ENCODE measurements around the gene CES2.

Gene CES2

GRCh38 chr16:66891360-66891759 lies 44.0 kb upstream of the CES2 start:
- Histone ChIP-seq H3K4me3 (ENCODE audit: low read length, poor library complexity, severe bottlenecking) (no peak overlapping the region), H3K79me2 (ENCODE audit: insufficient read depth, low read length) (peaks cover 18% of the 10 kb centered on the region), H3K9me2 (replicated peaks; ENCODE audit: low read depth, low read length) (no peaks in the 10 kb centered on the region), H3K4me2 (ENCODE audit: low read depth, low read length, poor library complexity, severe bottlenecking) (no peak overlapping the region), H3K9me3 (ENCODE audit: insufficient read depth, low read depth, low read length) (no peaks in the 10 kb centered on the region), H3K4me1 (ENCODE audit: insufficient read depth, low read length, poor library complexity, severe bottlenecking) (peaks cover 15% of the 10 kb centered on the region), H3K27me3 (ENCODE audit: insufficient read depth, low read length, poor library complexity, severe bottlenecking) (no peaks in the 10 kb centered on the region), H3K36me3 (ENCODE audit: insufficient read depth, low read length) (peaks cover 2% of the 10 kb centered on the region; the same call in 1 of the 2 replicates), H4K20me1 (ENCODE audit: insufficient read depth, low read length, poor library complexity, severe bottlenecking) (peaks cover under 1% of the 10 kb centered on the region), H3F3A (ENCODE audit: low read depth) (no peaks in the 10 kb centered on the region), H2AFZ (ENCODE audit: low read length) (no peak overlapping the region), H3K9ac (ENCODE audit: low read depth, low read length, poor library complexity, severe bottlenecking) (no peak overlapping the region)
- TF ChIP-seq EZH2phosphoT487 (IDR thresholded peaks at IDR 0.05; ENCODE audit: borderline replicate concordance), result no peak

GRCh38 chr16:66891797-66892196 lies 43.5 kb upstream of the CES2 start:
- H4K20me1 ChIP-seq (ENCODE audit: insufficient read depth, low read length, poor library complexity, severe bottlenecking), result no peaks in the 10 kb centered on the region
- H3K79me2 ChIP-seq (ENCODE audit: insufficient read depth, low read length), result peaks cover 14% of the 10 kb centered on the region
- H3K4me1 ChIP-seq (ENCODE audit: insufficient read depth, low read length, poor library complexity, severe bottlenecking), result peaks cover 11% of the 10 kb centered on the region
- H3K36me3 ChIP-seq (ENCODE audit: insufficient read depth, low read length), result no peaks in the 10 kb centered on the region
- H2AFZ ChIP-seq (ENCODE audit: low read length), result no peak overlapping the region
- H3K9me2 ChIP-seq (replicated peaks; ENCODE audit: low read depth, low read length), result no peaks in the 10 kb centered on the region
- no peak overlapping the region for H3K4me2 ChIP-seq (ENCODE audit: low read depth, low read length, poor library complexity, severe bottlenecking)
- TF ChIP-seq EZH2phosphoT487 (IDR thresholded peaks at IDR 0.05; ENCODE audit: borderline replicate concordance) (no peak), CTCF (conservative IDR thresholded peaks at IDR 0.05; ENCODE audit: low read length) (no peak)
- no peaks in the 10 kb centered on the region for H3K27me3 ChIP-seq (ENCODE audit: insufficient read depth, low read length, poor library complexity, severe bottlenecking)
- H3K9ac ChIP-seq (ENCODE audit: low read depth, low read length, poor library complexity, severe bottlenecking), result no peak overlapping the region
- H3K4me3 ChIP-seq (ENCODE audit: low read length, poor library complexity, severe bottlenecking), result no peak overlapping the region
- H3K9me3 ChIP-seq (ENCODE audit: insufficient read depth, low read depth, low read length), result no peaks in the 10 kb centered on the region
- no peaks in the 10 kb centered on the region for H3F3A ChIP-seq (ENCODE audit: low read depth)

- Histone ChIP-seq H3K9me2 (replicated peaks; ENCODE audit: low read depth, low read length) (no peaks in the 10 kb centered on the region), H3K27me3 (ENCODE audit: insufficient read depth, low read length, poor library complexity, severe bottlenecking) (no peaks in the 10 kb centered on the region), H3K79me2 (ENCODE audit: insufficient read depth, low read length) (no peaks in the 10 kb centered on the region), H2AFZ (ENCODE audit: low read length) (no peak overlapping the region), H3K36me3 (ENCODE audit: insufficient read depth, low read length) (no peaks in the 10 kb centered on the region), H3K4me3 (ENCODE audit: low read length, poor library complexity, severe bottlenecking) (no peak overlapping the region), H4K20me1 (ENCODE audit: insufficient read depth, low read length, poor library complexity, severe bottlenecking) (no peaks in the 10 kb centered on the region), H3K9me3 (ENCODE audit: insufficient read depth, low read depth, low read length) (no peaks in the 10 kb centered on the region), H3K9ac (ENCODE audit: low read depth, low read length, poor library complexity, severe bottlenecking) (no peak overlapping the region), H3F3A (ENCODE audit: low read depth) (no peaks in the 10 kb centered on the region), H3K4me2 (ENCODE audit: low read depth, low read length, poor library complexity, severe bottlenecking) (no peak overlapping the region), H3K4me1 (ENCODE audit: insufficient read depth, low read length, poor library complexity, severe bottlenecking) (peaks cover 4% of the 10 kb centered on the region)
- TF ChIP-seq CTCF (conservative IDR thresholded peaks at IDR 0.05; ENCODE audit: low read length), result no peak
- TF ChIP-seq EZH2phosphoT487 (IDR thresholded peaks at IDR 0.05; ENCODE audit: borderline replicate concordance), result no peak
These were observed 41.3 kb upstream of the CES2 start for GRCh38 chr16:66894055-66894454.

- H3K79me2 ChIP-seq (ENCODE audit: insufficient read depth, low read length), result no peaks in the 10 kb centered on the region
- no peak overlapping the region for H2AFZ ChIP-seq (ENCODE audit: low read length)
- H3K27me3 ChIP-seq (ENCODE audit: insufficient read depth, low read length, poor library complexity, severe bottlenecking), result no peaks in the 10 kb centered on the region
- peak; percentile 85 for TF ChIP-seq CTCF (conservative IDR thresholded peaks at IDR 0.05; ENCODE audit: low read length)
- no peak for TF ChIP-seq EZH2phosphoT487 (IDR thresholded peaks at IDR 0.05; ENCODE audit: borderline replicate concordance)
- no peaks in the 10 kb centered on the region for H3K9me3 ChIP-seq (ENCODE audit: insufficient read depth, low read depth, low read length)
- no peaks in the 10 kb centered on the region for H3K9me2 ChIP-seq (replicated peaks; ENCODE audit: low read depth, low read length)
- H3K4me3 ChIP-seq (ENCODE audit: low read length, poor library complexity, severe bottlenecking), result no peak overlapping the region
- no peaks in the 10 kb centered on the region for H3F3A ChIP-seq (ENCODE audit: low read depth)
- no peaks in the 10 kb centered on the region for H3K36me3 ChIP-seq (ENCODE audit: insufficient read depth, low read length)
- no peak overlapping the region for H3K4me2 ChIP-seq (ENCODE audit: low read depth, low read length, poor library complexity, severe bottlenecking)
- H3K4me1 ChIP-seq (ENCODE audit: insufficient read depth, low read length, poor library complexity, severe bottlenecking), result peaks cover 9% of the 10 kb centered on the region
- H4K20me1 ChIP-seq (ENCODE audit: insufficient read depth, low read length, poor library complexity, severe bottlenecking), result no peaks in the 10 kb centered on the region
- no peak overlapping the region for H3K9ac ChIP-seq (ENCODE audit: low read depth, low read length, poor library complexity, severe bottlenecking)
These were observed 40.2 kb upstream of the CES2 start for GRCh38 chr16:66894948-66895688.
